H1 (cell line): Measurements from ENCODE around the gene EXD2. TPM values are rescaled to one million over a fixed set of nuclear protein-coding genes. Genes with fewer than 3 reads are reported as not detected.

Experiments
- CBX8 ChIP-seq: fragments of 300-800, 300-1000 bp; sonication (generic); IDR thresholded peaks from 2 replicates; pipeline ENCODE4 v1.7.1; 2016; ENCODE audit warnings: low read depth, low read length, borderline replicate concordance
- RNF2 ChIP-seq: fragments of 200-900, 300-1000 bp; sonication (generic); IDR thresholded peaks from 2 replicates; pipeline ENCODE4 v1.7.1; 2016; ENCODE audit warnings: borderline replicate concordance, low read depth, mild to moderate bottlenecking, antibody characterized with exemption, low read length; ENCODE audit not compliant: poor library complexity, severe bottlenecking; ENCODE audit errors: missing control alignments
- polyA plus RNA-seq, 7 experiments: library from polyadenylated mRNA; depleted of rRNA in 3 of 7; stranded (reverse) in 5 of 7; unstranded in 2 of 7; fragments of >200 nt in 5 of 7; fragments of 200-250 nt in 2 of 7; gene quantifications; 1 replicate in 5 of 7; 2 replicates in 1 of 7; 4 replicates in 1 of 7; pipeline versions ENCODE4 v1.2.1 to v1.2.3, GENCODE V29; 2011 to 2013; ENCODE audit warnings: missing spikeins in 2 of 7, mixed read lengths in 2 of 7
- total RNA-seq: library from RNA; stranded (reverse); fragmentation: NEBNext Ultra II Directional; extraction: Animal tissue kit (Norgen Biotek cat#: 25700); gene quantifications from 2 replicates; pipeline ENCODE4 v1.2.1, GENCODE V29; 2021

Gene EXD2
- total and polyA plus RNA-seq, 2 of the 8 experiments (the other 6 are each of a cell fraction or from before 2014, with no cell fraction given): 11.9 to 25.9 TPM

DNA sequence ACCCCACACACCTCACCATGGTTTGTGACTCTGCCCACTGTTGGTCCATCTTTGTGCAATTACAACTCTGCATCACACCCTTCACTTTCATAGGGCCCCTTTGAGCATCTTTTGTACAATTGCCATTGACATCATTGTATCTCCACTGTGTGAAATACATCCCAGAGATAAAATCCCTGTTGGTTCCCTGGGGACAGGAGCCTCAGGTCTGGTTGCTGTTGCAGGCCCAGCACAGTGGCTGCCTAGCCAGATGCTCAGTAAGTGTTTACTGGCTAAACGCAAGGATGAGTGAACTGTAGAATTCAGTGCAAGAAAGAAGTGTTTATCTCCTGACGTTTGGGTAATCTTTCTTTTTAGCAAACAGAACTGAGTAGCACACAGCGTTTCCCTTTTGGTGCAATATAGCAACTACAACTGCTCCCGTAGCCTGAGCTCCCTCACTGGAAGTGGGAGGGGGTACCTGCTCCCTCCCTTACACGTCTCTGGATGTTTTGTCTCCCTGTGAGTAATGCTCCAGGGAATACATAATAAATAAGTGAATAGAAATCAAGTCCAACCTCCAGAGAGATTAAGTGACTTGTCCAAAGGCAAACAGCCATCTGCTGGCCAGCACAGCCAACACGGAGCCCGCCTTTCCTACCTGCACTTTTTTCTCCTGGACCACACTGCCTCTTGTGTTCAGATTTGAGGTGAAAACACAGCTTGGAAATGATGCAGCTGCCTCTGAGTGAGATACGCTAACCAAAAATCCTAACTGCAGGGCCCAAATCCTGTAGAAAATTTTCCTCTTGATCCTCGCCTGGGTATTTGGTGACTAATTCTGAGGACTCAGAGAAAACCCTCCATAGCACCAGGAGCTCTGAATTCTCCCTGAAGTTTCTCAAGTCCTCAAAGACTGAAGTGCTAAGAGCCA is 96.1 kb downstream of the EXD2 start (continued):
- TF ChIP-seq CBX8: no peak
- TF ChIP-seq RNF2: no peak
